HL-60 (cell line): ENCODE results near the gene POLR3C.

Experiments
- POLR2AphosphoS5 ChIP-seq: IDR thresholded peaks from 2 replicates; pipeline ENCODE4 v1.6.1; 2012; ENCODE audit warnings: low read depth
- TF ChIP-seq, protein P1 (sequence below): IDR thresholded peaks from one replicate; pipeline ENCODE4 v1.5.1; 2011; ENCODE audit warnings: low read length, control low read depth, inconsistent platforms; ENCODE audit not compliant: insufficient read depth

DNA sequence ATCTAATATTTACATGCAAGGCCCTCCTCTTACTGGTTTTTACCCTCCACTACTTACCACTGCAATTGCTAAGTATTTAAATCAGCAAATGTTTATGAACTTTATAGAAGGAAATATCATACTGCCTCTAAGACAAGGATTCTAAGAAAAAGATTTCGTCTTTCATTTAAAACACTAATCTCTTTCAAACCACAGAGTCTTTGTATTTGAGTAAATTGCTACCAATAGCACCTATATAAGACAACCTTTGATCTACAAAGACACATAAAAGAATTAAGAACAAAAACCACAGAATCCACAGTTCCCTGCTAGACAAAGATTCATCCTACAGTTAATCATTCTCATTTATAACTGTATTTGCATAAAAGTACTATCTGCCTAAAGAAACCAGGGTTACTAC, 37.7 kb upstream of the POLR3C start:
- TF ChIP-seq, protein P1, sequence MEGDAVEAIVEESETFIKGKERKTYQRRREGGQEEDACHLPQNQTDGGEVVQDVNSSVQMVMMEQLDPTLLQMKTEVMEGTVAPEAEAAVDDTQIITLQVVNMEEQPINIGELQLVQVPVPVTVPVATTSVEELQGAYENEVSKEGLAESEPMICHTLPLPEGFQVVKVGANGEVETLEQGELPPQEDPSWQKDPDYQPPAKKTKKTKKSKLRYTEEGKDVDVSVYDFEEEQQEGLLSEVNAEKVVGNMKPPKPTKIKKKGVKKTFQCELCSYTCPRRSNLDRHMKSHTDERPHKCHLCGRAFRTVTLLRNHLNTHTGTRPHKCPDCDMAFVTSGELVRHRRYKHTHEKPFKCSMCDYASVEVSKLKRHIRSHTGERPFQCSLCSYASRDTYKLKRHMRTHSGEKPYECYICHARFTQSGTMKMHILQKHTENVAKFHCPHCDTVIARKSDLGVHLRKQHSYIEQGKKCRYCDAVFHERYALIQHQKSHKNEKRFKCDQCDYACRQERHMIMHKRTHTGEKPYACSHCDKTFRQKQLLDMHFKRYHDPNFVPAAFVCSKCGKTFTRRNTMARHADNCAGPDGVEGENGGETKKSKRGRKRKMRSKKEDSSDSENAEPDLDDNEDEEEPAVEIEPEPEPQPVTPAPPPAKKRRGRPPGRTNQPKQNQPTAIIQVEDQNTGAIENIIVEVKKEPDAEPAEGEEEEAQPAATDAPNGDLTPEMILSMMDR = no peak
- TF ChIP-seq POLR2AphosphoS5 = no peak
